Measurements from ENCODE around the gene EMD.
"Not testable (repeated sequence)": the region's sequence is repeated elsewhere in the genome, so short reads cannot be mapped to it uniquely, and the experiment has no call there.

EMD gene

DNA sequence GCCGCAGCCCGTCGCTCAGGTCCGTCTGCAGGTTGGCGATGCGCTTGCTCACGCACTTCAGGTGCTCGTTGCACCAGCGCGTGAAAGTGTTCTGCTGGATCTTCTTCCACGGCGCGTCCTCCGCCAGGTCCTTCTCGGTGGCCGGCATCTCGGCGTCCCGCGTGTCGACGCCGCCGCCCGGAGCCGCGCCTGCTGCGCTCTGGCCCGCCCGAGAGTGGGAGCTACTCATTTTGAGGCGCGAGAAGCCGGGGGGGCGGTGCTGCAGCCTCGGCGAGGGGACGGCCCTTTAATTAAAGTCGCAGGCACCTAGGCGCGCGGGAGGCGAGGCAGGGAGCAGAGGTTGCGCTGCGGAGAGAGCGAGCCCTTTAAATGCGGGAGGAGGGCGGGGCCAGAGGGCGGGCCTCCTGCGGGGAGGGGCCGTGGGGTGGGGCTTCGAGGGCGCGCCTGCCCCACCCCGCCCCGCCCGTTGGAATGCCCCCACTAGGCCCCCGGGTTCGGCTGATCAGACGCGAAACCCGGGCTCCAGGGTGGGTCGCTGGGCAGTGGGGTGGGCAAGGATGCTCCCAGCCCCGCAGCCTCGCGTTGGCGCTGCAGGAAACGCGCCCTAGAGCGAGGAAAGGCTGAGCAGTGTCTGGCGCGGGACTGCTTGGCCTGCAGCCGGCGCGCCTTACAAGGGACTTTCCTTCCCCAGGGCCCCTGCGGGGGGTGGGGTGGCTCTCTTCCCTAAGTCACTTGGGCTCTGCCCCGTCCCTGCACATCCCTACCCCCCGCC lies 7.9 kb upstream of the EMD start:
- peak; percentile 88 for DNase-seq (ENCODE audit: low read depth)

DNA sequence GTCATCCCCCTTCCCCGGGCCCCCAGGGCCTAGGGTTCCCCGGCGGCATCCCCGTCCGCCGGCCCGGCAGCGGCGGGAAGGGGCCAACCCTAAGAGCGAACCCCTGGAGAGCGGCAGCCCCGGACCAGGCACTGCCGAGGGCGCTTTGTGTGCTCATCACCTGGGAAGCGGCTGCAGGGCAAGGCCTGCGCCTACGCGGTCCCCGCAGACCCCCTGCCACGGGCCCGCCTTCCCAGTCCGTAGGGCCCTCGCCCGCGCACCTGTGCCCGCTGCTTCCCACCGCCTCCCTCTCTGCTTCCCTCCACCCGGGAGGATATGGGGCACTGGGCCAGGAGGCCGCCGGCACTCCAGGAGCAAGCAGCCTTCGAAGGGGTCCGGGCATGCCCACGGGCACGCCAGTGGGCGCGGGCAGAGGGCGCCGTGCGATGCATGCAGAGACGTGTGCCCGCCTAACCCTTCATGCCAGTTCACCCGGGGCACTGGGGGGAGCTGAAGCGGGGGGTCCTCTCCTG lies 7.2 kb upstream of the EMD start:
- DNase-seq (ENCODE audit: low read depth): no peak

- DNase-seq (ENCODE audit: low read depth): no peak
Observed at GRCh38 chrX:154372612-154373022, 6.5 kb upstream of the EMD start.

DNA sequence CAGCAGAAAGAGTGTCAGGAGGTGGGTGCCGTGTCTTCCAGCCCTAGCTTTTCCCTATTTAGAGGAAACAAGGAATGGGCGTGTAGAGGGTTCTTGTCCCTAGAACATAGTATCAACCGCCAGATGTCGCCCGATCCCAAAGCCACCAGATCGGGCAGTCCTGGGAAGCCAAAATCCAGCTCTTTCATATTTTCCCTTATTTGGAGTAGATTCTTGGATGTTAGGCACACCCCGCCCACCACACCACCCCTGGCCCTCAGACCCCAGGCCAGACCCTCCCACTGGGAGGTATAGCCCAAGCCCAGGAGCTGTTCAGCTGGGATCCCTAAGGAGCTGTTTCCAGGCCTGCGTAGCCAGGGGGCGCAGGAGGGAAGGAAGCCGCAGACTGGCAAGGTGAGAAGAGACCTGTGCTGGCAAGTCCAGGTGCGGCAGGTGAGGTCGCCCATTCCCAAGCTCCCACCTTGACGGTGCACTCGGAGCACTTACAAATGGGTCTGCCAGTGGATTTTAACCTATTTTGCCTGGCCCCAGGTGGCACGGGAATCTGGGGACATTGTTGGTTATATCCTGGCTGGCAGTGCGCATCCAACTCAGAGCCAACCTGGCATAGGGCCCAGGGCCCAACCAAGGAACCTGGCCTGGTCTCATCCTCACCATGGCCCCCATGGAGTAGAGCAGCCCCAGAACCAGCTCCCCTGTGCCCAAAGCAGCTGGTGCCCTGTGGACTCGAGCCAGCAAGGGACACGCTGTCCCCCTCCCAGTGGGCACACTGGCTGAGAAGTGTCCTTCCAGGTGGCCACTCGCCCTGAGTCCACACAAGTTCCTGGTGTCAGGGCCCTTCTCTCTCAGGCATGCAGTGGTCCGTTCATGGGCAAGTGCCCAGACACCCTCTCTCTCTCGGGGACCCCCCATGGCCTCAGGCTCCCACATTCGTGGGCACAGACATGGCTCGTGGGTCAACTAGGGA lies 5.5 kb upstream of the EMD start:
- DNase-seq (ENCODE audit: low read depth): no peak

- DNase-seq (ENCODE audit: low read depth): no peak
Observed at GRCh38 chrX:154374313-154375155, 4.6 kb upstream of the EMD start, which contains the start of gene FLNA. TSS of gene FLNA (minus strand) at chrX:154374634. CDS start at chrX:154371245, 3,389 bp downstream.

GRCh38 chrX:154375156-154375504 lies 4.0 kb upstream of the EMD start:
- no peak for DNase-seq (ENCODE audit: low read depth)

- no peak for DNase-seq (ENCODE audit: low read depth)
Observed at GRCh38 chrX:154376774-154377173, 2.3 kb upstream of the EMD start.

- DNase-seq (ENCODE audit: low read depth): no peak
Observed at GRCh38 chrX:154378059-154378798, 866 bp upstream of the EMD start.

GRCh38 chrX:154379569-154379951 lies 465 bp downstream of the EMD start:
- DNase-seq (ENCODE audit: low read depth): no peak

DNA sequence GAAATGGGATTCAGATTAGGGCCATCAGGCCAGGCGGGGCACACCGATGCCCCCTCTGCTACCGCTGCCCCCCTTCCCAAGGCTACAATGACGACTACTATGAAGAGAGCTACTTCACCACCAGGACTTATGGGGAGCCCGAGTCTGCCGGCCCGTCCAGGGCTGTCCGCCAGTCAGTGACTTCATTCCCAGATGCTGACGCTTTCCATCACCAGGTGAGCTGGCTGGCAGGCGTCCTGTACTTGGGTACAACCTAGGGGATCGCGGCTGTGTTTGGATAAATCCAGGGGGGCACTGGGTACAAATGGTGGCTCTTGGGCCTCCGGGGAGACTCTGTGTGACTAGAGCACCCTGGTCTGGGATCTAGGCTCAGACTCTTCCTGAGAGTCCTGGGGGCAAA lies 1.1 kb downstream of the EMD start:
- no peak for DNase-seq (ENCODE audit: low read depth)

GRCh38 chrX:154380787-154381186 lies 1.7 kb downstream of the EMD start:
- no peak for DNase-seq (ENCODE audit: low read depth)

GRCh38 chrX:154381271-154381670 lies 2.2 kb downstream of the EMD start:
- DNase-seq (ENCODE audit: low read depth): no peak

DNA sequence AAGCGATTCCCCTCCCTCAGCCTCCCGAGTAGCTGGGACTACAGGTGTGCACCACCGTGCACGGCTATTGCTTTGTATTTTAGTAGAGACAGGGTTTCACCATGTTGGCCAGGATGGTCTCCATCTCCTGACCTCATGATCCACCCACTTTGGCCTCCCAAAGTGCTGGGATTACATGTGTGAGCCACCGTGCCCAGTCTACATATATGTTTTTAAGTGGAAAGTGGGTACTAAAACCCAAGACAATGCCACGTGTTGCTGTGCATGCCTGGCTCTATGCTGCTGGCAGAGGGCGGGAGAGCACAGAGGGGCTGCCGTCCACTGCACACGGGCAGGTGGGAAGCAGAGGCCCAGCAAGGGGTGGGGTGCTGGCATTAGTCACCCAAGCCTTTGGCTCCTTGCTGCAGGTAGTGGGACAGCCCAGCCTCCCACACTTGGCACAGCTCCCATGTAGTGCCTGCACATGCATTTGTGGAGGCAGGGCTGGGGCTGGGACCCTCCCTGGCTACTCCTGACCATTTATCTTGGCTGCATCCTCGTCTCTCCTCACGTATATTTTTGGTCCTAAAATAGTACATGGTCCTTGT lies 3.5 kb downstream of the EMD start:
- no peak for DNase-seq (ENCODE audit: low read depth)

- DNase-seq (ENCODE audit: low read depth): no peak
Observed at GRCh38 chrX:154383359-154384283, 4.5 kb downstream of the EMD start.

DNA sequence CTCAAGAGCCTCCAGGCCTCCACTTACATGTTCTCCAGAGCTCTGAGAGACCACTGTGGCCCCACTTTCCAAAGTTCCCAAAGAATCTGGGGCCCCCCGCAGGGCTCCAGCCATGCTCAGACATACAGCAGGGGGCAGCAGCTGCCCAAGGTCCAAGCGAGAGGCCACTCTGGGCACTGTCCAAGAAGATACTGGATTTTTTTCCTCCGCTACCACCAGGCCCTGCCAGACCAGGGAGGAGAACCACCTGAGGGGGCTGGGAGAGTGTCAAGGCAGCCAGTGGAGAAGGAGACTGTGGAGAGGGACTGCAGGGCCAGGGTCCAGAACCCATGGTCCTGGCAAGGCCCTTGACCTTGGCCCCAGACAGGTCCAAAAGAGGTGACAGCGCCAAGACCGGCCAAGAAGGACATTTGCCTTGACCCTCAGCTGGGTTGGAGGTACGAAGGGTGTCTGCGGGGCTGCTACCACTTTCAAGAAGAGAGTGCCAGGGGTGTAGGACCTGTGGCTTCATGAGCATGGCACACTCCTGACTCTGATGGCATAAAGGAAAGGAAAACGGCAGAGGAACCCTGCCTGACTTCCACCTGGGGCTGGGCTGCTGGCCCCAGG lies 5.3 kb downstream of the EMD start:
- DNase-seq (ENCODE audit: low read depth): no peak

GRCh38 chrX:154388094-154388493 lies 9.0 kb downstream of the EMD start:
- DNase-seq (ENCODE audit: low read depth): not testable (repeated sequence)

DNA sequence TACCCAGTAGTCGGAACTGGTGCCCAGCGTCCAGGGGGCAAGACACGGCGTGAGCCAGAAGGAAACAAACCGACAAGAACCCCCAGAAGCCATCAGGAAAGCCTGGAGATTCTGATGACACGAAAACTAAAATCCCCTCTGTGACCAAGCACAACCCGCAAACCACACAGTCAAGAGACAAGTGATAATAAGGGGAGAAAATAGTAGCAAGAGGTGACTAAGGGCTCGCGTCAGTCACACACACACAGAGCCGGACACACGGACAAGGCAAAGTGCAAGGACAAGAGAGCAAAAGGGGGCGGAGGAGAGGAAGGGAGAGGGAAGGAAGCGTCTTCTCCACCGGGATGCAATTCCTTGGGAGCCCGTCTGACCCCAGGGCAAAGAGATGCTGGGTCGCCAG lies 9.6 kb downstream of the EMD start:
- DNase-seq (ENCODE audit: low read depth): not testable (repeated sequence)

GRCh38 chrX:154389812-154390747 lies 11.0 kb downstream of the EMD start:
- not testable (repeated sequence) for DNase-seq (ENCODE audit: low read depth)

Measured in T follicular helper cell (primary cell).